Activated T-cell treated with anti-CD3 and anti-CD28 coated beads for 48 hours (primary cell): ENCODE measurements around the gene DEAF1.
A peak's percentile ranks its signal among the peaks of the same experiment; 100 is the strongest.

Experiments
- DNase-seq: peaks from one replicate; pipeline ENCODE4 v3.0.0-alpha.2; 2020; ENCODE audit warnings: low read depth

DEAF1 gene

DNA sequence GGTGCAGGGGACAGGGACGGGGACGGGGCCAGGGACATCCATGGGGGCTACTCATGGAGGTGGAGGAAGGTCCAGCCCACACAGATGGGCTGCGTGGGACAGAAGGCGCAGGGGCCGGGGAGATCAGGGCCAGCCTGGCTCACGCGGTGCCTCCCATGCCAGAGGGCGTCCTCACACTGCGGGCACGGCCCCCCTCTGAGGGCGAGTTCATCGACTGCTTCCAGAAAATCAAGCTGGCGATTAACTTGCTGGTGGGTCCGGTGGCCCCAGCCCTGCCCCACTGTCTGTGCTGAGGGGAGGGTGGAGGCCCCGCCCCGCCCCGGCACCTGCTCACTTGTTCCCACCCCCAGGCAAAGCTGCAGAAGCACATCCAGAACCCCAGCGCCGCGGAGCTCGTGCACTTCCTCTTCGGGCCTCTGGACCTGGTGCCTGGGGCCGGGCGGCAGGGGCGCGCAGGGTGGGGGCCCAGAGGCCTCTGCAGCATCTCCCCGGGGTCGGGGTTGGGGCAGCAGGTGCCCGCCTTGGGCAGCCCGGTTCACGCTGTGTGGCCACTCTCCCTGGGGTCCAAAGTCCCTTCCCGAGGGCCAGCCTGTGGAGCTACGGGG lies 26.8 kb upstream of the DEAF1 start:
- DNase-seq: peak; percentile 37

DNA sequence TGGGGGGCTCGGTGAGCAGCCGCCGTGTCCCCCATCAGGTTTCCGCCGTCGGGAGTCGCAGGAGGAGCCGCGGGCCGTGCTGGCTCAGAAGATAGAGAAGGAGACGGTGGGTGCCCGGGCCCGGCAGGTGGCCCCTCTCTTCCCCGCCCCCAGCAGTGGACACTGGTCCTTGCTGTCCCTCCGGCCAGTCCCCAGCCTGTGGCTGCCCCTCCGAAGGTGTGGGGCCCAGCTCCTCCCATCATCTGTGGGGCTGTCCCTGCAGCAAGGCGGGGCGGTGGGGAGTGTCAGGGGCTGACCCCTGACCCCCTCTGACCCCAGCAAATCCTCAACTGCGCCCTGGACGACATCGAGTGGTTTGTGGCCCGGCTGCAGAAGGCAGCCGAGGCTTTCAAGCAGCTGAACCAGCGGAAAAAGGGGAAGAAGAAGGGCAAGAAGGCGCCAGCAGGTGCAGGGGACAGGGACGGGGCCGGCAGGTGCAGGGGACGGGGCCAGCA lies 26.3 kb upstream of the DEAF1 start:
- DNase-seq: no peak

DNA sequence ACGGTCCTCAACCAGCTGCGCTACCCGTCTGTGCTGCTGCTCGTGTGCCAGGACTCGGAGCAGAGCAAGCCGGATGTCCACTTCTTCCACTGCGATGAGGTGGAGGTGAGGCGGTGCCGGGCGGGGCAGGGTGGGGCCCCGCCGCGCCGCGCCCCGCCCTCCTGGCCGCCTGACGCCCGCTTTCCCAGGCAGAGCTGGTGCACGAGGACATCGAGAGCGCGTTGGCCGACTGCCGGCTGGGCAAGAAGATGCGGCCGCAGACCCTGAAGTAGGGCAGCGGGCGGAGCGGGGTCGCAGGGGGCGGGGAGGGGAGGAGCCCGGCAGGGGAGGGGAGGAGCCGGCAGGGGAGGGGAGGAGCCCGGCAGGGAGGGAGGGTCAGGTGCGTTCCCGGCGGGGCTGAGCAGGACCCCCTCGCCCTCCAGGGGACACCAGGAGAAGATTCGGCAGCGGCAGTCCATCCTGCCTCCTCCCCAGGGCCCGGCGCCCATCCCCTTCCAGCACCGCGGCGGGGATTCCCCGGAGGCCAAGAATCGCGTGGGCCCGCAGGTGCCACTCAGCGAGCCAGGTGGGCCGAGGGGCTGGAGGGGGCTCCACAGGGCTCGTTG lies 25.7 kb upstream of the DEAF1 start:
- DNase-seq: no peak

DNA sequence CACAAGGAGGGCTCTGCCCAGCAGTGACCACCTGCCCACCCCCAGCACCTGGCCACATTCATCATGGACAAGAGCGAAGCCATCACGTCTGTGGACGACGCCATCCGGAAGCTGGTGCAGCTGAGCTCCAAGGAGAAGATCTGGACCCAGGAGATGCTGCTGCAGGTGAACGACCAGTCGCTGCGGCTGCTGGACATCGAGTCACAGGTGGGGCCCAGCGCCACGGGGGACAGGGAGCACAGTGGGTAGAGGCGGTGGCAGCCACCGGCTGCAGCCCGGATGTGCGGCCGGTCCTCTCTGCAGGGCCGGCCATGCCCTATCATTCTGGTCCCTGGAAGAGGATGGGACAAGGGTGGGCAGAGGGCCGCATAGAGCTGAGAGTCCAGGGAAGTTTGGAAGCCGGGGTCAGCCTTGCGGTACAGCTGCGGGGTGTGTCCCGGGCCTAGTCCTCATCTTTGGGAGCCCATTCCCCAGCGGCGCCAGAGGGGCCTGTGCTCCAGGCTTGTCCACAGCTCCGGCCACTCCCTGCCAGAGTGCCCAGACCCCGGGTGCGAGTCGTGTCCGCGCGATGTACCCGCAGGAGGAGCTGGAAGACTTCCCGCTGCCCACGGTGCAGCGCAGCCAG lies 25.1 kb upstream of the DEAF1 start:
- DNase-seq: no peak

- DNase-seq: no peak
Measured at GRCh38 chr11:719214-720016, 24.4 kb upstream of the DEAF1 start.

- DNase-seq: no peak
Measured at GRCh38 chr11:714436-714835, 19.4 kb upstream of the DEAF1 start.

DNA sequence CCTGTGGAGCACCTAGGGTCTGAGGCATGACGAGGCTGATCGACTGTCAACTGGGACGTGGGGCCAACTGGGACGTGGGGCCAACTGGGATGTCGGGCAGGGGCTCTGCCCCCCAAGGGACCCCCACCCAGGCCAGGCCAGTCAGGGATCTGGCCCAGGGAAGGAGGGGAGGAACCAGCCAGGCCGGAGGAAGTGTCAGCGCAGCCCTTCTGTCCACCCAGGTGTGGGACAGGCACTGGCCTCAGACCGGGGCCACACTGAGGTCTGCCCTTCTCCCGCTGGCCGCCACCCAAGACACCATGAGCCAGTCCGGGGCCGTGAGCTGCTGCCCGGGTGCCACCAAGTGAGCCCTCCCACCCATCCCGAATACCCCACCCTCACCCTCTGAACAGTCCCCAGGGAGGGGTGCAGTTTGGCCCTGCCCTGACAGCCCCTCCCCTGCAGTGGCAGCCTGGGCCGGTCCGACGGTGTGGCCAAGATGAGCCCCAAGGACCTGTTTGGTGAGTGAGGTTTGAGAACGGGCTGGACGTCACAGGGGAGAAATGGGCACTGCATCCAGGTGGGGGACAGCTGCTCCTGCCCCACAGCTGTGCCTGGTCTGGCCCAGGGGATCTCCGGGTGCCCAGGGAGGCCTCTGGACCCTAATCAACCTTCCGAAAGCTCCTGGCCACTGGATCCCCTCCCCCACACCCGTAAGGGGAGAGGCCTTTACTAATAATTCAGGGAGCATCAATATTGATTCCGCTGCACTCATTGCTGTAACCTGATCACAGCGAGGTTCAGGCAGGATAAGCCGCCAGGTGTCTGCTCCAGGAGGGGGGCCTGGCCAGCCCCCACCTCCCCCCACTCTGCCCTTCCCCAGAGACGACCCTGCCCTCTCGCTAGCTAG lies 14.3 kb upstream of the DEAF1 start:
- no peak for DNase-seq

GRCh38 chr11:708511-708910 lies 13.5 kb upstream of the DEAF1 start:
- no peak for DNase-seq

GRCh38 chr11:707817-708420 lies 12.9 kb upstream of the DEAF1 start:
- no peak for DNase-seq

- DNase-seq: no peak
Measured at GRCh38 chr11:706957-707816, 12.2 kb upstream of the DEAF1 start.

DNA sequence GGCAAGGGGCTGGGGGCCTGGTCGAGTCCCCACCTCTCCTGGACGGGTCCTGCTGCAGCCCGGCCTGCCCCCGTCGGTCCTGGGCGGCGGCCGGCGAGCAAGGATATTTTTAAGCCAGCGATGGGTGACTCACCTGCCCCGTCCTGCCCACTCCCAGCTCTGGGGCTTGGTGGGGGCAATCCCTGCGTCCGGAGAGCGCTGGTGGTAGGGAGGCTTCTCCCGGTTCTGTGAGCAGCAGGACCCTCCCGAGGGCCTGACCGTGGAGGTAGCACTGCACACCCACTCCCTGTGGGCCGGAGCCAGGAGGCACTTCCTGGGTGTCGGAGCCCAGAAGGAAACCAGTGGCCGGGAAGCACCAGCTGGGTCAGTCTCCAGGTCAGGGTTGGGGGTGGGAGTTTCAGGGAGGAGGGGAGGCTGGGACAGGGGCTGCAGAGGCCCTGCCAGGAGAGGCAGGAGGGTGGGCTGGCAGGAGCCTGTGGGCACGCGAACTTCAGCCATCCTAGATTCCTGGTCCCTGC lies 11.5 kb upstream of the DEAF1 start:
- DNase-seq: no peak

DNA sequence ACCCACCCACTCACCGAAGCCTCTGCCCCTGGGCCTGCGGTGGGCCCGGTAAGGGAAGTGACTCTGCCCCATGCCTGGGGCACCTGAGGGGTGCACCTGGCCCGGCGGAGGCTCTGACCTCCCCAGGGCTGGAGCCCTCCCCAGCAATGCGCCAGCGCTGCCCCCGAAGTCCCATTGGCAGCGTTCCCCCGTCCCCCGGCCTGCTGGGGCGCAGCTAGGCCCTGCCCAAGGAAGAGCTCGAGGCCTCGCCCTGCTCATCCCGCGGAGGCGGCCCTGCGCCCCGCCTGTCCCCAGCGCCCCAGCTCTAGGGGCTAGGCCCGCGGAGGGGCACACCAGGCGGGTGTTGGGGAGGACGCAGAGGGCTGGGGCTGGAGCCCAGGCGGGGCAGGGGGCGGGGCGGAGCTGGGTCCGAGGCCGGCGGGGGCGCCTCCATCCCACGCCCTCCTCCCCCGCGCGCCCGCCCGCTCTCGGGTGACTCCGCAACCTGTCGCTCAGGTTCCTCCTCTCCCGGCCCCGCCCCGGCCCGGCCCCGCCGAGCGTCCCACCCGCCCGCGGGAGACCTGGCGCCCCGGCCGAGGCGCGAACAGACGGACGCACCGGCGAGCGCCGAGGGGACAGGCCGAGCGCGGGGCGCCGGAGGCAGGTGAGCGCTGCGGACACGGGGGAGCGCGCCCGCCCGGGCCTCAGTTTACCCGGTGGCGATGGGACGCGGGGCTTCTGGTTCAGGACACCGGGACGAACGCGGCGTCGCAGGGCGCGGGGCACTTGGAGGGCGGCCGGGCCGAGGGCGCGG lies 10.8 kb upstream of the DEAF1 start, which contains the start of gene EPS8L2:
Gene EPS8L2, plus strand, starts transcription at position 586 of the 793 bp plus-strand sequence. CDS start 3,177 bp downstream, outside the sequence.
- no peak for DNase-seq

DNA sequence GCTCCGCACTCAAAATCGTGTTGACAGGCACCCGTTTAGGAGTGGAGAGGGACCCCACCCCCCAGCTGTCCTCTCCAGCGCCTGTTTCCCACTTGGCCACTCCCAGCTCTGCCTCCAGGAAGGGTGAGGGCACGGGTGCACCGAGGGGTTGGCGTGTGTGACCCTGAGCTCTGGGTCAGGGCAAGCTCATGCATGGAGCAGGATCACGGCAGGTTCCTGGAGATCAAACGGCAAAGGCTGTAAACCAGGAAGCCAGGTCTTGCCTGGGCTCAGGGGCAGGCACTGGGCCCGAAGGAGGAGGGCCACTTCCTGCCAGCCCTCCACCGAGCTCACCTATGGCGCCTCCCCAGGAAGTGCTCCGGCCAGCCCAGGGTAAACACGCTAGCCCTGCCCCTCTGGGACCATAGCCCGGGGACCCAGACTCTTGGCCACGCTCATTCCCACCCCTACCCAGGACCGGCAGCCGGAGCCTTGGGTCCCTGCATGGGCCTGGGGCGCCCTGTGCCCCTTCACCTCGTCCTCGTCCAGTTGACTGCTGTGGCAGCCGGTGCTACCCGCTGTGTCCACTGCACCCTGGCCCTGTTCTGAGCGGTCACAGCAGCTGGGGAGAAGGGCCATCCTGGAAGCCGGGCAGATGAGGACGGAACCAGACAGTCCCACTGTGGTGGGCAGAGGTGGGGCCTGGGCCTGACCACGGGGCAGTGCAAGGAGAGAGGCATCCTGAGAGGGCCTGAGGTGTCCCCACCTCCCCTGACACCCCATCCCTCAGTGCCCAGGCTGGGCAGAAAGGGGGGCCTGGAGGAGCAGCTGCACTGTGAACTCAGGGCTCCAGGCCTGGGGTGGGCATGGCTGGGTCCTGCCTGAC lies 10.0 kb upstream of the DEAF1 start:
- no peak for DNase-seq

- no peak for DNase-seq
Measured at GRCh38 chr11:704228-704674, 9.2 kb upstream of the DEAF1 start.

GRCh38 chr11:703506-703905 lies 8.5 kb upstream of the DEAF1 start:
- no peak for DNase-seq

GRCh38 chr11:702462-703461 lies 7.7 kb upstream of the DEAF1 start:
- no peak for DNase-seq
